Natural killer cell treated with Interleukin-12 subunit alpha and Interleukin-12 subunit beta and Interleukin-15 and Interleukin-18, amount 100 ng/mL, for 72 hours (primary cell): ENCODE data around the gene CBS. TPM values are rescaled to one million over a fixed set of nuclear protein-coding genes. Genes with fewer than 3 reads are reported as not detected.
A peak's percentile ranks its signal among the peaks of the same experiment; 100 is the strongest.
"Not testable (repeated sequence)": the region's sequence is repeated elsewhere in the genome, so short reads cannot be mapped to it uniquely, and the experiment has no call there.

ENCODE experiments used
- ATAC-seq, 2 donors: fragments of 150-1000 bp; cut with Tn5 transposase in 1 of 2; sonication (Bioruptor Pico), chemical (Tn5 transposase) in 1 of 2; 2 replicates each; pipeline ENCODE4 v1.10.0; 2021
- DNase-seq: peaks from one replicate; pipeline ENCODE4 v3.0.0; 2022; ENCODE audit warnings: low spot score
- H3K27ac Mint-ChIP-seq, 2 donors: 1 replicate in 1 of 2; 2 replicates in 1 of 2; pipeline ENCODE4 v1.8.0; 2022; ENCODE audit warnings: mixed read lengths in 2 of 2, mild to moderate bottlenecking in 1 of 2, moderate library complexity in 1 of 2
- H3K27me3 Mint-ChIP-seq, 2 donors: 1 replicate in 1 of 2; 2 replicates in 1 of 2; pipeline ENCODE4 v1.8.0; 2022; ENCODE audit warnings: mixed read lengths in 2 of 2
- H3K36me3 Mint-ChIP-seq: one replicate; pipeline ENCODE4 v1.8.0; 2022; ENCODE audit warnings: mixed read lengths
- H3K4me1 Mint-ChIP-seq, 2 donors: 1 replicate in 1 of 2; 2 replicates in 1 of 2; pipeline ENCODE4 v1.8.0; 2022; ENCODE audit warnings: low read depth in 2 of 2, mixed read lengths in 2 of 2, mild to moderate bottlenecking in 1 of 2
- H3K4me3 Mint-ChIP-seq: one replicate; pipeline ENCODE4 v1.8.0; 2022; ENCODE audit warnings: mixed read lengths
- H3K9me3 Mint-ChIP-seq: 2 replicates; pipeline ENCODE4 v1.8.0; 2022; ENCODE audit warnings: mixed read lengths
- total RNA-seq, 2 donors: library from RNA; stranded (reverse); gene quantifications; one replicate each; pipeline ENCODE4 v1.2.3, GENCODE V29; 2022

CBS gene
- total RNA-seq, 2 donors from 2014 or later: 4.7 to 6.8 TPM

GRCh38 chr21:43025636-43026180 is 49.9 kb downstream of the CBS start:
- no peaks in the 10 kb centered on the region for H3K36me3 Mint-ChIP-seq

DNA sequence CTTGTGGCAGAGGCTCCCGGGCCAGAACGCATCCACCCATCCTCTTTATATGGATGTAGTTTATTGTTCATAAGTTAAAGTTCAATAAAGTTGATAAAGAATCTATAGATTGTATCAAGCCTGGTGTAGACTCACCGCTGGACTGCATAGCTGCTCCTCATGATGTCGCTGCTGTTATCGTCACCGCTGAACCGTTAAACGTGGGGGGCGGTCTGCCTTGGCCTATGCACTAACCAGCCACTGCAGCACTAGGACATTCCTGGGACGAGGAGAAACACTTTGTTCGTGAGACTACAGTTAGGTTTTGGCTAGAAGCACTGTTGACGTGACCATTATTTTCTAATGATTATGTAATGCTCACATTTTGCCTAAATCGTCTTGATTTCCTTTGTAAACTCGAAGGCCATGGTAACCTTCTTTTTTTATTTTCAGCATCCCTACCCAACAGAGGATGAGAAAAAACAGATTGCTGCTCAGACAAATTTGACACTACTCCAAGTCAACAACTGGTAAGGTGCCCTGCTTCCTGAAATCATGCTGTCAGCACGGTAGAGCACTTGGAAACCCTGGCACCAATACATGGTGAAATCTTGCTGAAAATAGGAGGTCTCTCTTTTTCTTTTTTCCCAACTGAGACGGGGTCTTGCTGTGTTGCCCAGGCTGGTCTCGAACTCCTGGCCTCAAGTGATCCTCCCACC is 51.0 kb downstream of the CBS start:
- Mint-ChIP-seq H3K36me3 (no peaks in the 10 kb centered on the region), H3K4me1 (no peaks in the 10 kb centered on the region), H3K9me3 (no peaks in the 10 kb centered on the region), H3K4me3 (no peak overlapping the region), H3K27ac (no peak overlapping the region), H3K27me3 (no peaks in the 10 kb centered on the region)
- ATAC-seq: no peak
- DNase-seq: no peak

More at GRCh38 chr21:43025636-43026180, 49.9 kb downstream of the CBS start:
- ATAC-seq: no peak
- Mint-ChIP-seq H3K27ac (no peak overlapping the region), H3K4me1 (no peaks in the 10 kb centered on the region), H3K27me3 (no peaks in the 10 kb centered on the region), H3K9me3 (no peaks in the 10 kb centered on the region), H3K4me3 (no peak overlapping the region)
- DNase-seq: no peak

- no peaks in the 10 kb centered on the region for H3K27me3 Mint-ChIP-seq
- H3K9me3 Mint-ChIP-seq: no peaks in the 10 kb centered on the region
- ATAC-seq (no peak), DNase-seq (no peak)
- H3K4me1 Mint-ChIP-seq: no peaks in the 10 kb centered on the region
- H3K27ac Mint-ChIP-seq: no peak overlapping the region
- H3K36me3 Mint-ChIP-seq: no peaks in the 10 kb centered on the region
- H3K4me3 Mint-ChIP-seq: no peak overlapping the region
Measured at GRCh38 chr21:43023175-43023574, 52.5 kb downstream of the CBS start.

- no peaks in the 10 kb centered on the region for H3K27me3 Mint-ChIP-seq
- no peaks in the 10 kb centered on the region for H3K36me3 Mint-ChIP-seq
- no peak overlapping the region for H3K4me3 Mint-ChIP-seq
- ATAC-seq (no peak), DNase-seq (no peak)
- no peaks in the 10 kb centered on the region for H3K9me3 Mint-ChIP-seq
- no peaks in the 10 kb centered on the region for H3K4me1 Mint-ChIP-seq
- H3K27ac Mint-ChIP-seq: no peak overlapping the region
Measured at GRCh38 chr21:43021756-43022600, 53.7 kb downstream of the CBS start.

- Mint-ChIP-seq H3K27ac (no peak overlapping the region), H3K27me3 (no peaks in the 10 kb centered on the region), H3K9me3 (no peaks in the 10 kb centered on the region), H3K4me1 (no peaks in the 10 kb centered on the region), H3K4me3 (no peak overlapping the region), H3K36me3 (no peaks in the 10 kb centered on the region)
- ATAC-seq: no peak
- no peak for DNase-seq
Measured at GRCh38 chr21:43021191-43021590, 54.4 kb downstream of the CBS start.

DNA sequence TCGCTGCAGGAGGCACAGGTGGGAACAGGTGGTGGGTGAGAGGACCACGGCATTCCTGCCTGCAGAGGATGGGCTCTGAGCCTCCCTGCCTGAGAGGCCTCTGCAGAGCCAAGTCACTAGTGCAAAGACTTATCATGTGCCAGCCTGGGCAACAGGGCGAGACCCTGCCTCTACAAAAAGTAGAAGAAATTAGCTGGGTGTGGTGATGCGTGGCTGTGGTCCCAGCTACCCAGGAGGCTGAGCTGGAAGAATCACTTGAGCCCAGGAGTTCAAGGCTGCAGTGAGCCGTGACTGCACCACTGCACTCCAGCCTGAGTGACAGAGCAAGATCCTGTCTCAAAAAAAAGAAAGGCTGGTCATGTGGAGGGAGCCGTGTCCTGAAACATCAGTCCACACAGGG is 54.9 kb downstream of the CBS start:
- no peak overlapping the region for H3K27ac Mint-ChIP-seq
- DNase-seq (no peak), ATAC-seq (no peak)
- H3K27me3 Mint-ChIP-seq: no peaks in the 10 kb centered on the region
- no peak overlapping the region for H3K4me3 Mint-ChIP-seq
- no peaks in the 10 kb centered on the region for H3K9me3 Mint-ChIP-seq
- H3K36me3 Mint-ChIP-seq: peaks cover 3% of the 10 kb centered on the region
- H3K4me1 Mint-ChIP-seq: no peaks in the 10 kb centered on the region

DNA sequence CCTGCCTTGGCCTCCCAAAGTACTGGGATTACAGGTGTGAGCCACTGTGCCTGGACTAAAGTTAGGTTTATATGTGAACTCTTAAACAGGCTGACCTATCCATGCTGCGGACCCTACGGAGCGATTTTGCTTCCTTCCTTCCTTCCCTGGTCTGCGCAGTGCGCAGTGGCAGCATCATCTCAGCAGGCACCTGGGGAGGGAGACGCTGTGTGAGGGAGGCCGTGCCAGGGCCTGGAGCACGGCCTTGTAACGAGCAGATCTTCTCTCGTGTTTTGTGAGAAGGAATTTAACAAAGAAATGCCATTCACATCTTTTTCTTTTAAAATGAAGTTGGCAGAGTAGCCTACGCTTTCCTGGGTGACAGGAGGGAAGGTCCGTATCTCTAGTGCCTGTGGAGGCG is 55.5 kb downstream of the CBS start:
- Mint-ChIP-seq H3K36me3 (peaks cover 5% of the 10 kb centered on the region), H3K4me1 (no peaks in the 10 kb centered on the region), H3K4me3 (no peak overlapping the region), H3K9me3 (no peaks in the 10 kb centered on the region), H3K27ac (no peak overlapping the region), H3K27me3 (no peaks in the 10 kb centered on the region)
- no peak for DNase-seq
- ATAC-seq: no peak

GRCh38 chr21:43018519-43018918 is 57.1 kb downstream of the CBS start:
- H3K27me3 Mint-ChIP-seq: no peaks in the 10 kb centered on the region
- no peak for ATAC-seq
- no peaks in the 10 kb centered on the region for H3K9me3 Mint-ChIP-seq
- H3K27ac Mint-ChIP-seq: no peak overlapping the region
- no peaks in the 10 kb centered on the region for H3K4me1 Mint-ChIP-seq
- no peak for DNase-seq
- no peak overlapping the region for H3K4me3 Mint-ChIP-seq
- peaks cover 16% of the 10 kb centered on the region for H3K36me3 Mint-ChIP-seq

DNA sequence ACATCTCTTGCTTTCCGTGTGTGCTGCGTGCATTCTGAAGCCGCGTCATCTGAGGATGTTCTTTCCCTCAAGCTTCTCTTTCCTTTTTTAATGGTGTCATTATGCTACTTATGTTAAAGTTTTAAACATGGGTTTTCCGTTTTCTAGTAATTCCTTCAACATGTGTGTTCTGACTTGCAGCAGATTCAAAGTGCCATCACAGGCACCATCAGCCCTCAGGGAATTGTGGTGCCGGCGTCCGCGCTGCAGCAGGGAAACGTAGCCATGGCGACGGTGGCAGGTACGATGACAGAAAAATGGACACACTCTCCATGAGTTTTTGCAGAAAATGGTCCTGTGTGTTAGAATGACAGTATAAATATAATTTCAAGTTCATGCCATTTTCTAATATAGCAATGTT is 58.9 kb downstream of the CBS start:
- H3K9me3 Mint-ChIP-seq: no peaks in the 10 kb centered on the region
- DNase-seq (no peak), ATAC-seq (no peak)
- H3K27me3 Mint-ChIP-seq: no peaks in the 10 kb centered on the region
- no peak overlapping the region for H3K4me3 Mint-ChIP-seq
- no peaks in the 10 kb centered on the region for H3K4me1 Mint-ChIP-seq
- peaks cover 16% of the 10 kb centered on the region for H3K36me3 Mint-ChIP-seq
- no peak overlapping the region for H3K27ac Mint-ChIP-seq

- H3K36me3 Mint-ChIP-seq: peaks cover 16% of the 10 kb centered on the region
Measured at GRCh38 chr21:43015906-43016540, 59.6 kb downstream of the CBS start.

DNA sequence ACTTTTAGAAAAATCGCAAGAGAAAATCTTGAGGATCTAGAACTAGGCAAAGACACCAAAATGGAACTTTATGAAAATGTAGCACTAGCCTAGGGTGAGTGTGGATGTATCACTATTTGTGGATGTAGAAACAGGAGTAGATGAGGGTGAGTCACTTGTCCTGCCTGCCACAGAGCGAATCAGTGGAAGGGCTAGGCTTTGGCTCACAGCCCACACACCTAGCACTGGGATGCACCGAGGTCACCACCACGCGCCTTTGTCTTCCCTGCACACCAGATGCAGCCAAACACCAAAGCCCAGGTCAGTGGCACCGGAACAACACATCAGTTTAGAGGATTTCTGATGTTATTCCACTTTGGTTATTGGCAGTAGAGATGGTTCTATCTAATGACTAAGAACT is 63.0 kb downstream of the CBS start:
- H3K9me3 Mint-ChIP-seq: no peaks in the 10 kb centered on the region
- no peak overlapping the region for H3K4me3 Mint-ChIP-seq
- H3K27me3 Mint-ChIP-seq: no peaks in the 10 kb centered on the region
- H3K27ac Mint-ChIP-seq: no peak overlapping the region
- ATAC-seq (no peak), DNase-seq (no peak)
- H3K4me1 Mint-ChIP-seq: no peaks in the 10 kb centered on the region
- peaks cover 16% of the 10 kb centered on the region for H3K36me3 Mint-ChIP-seq

More at GRCh38 chr21:43015906-43016540, 59.6 kb downstream of the CBS start:
- Mint-ChIP-seq H3K4me1 (no peaks in the 10 kb centered on the region), H3K4me3 (no peak overlapping the region), H3K9me3 (no peaks in the 10 kb centered on the region), H3K27ac (peak overlapping the region in 1 of 2 donors; percentile 16), H3K27me3 (no peaks in the 10 kb centered on the region)
- DNase-seq (no peak), ATAC-seq (no peak)

DNA sequence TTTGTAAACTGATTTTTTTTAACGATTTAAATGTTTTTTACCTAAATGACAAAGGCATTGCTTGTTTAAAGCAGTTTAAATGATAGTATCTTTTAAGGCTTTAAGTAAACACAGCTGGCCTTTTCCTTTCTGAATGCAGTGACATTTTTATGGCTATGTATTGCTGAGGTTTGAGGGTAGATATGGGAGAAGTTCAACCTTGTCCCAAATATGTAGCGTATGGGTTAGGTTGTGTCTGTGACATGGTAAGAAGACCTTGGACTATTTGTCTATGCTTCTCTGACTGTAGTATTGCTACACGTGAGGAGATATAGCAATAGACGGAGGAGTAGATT is 68.8 kb downstream of the CBS start:
- H3K4me3 Mint-ChIP-seq: no peak overlapping the region
- H3K4me1 Mint-ChIP-seq: peaks cover 0 to 7% of the 10 kb centered on the region in 2 donors
- H3K27ac Mint-ChIP-seq: no peak overlapping the region
- H3K36me3 Mint-ChIP-seq: peaks cover 4% of the 10 kb centered on the region
- H3K27me3 Mint-ChIP-seq: no peaks in the 10 kb centered on the region
- ATAC-seq (no peak), DNase-seq (no peak)
- no peaks in the 10 kb centered on the region for H3K9me3 Mint-ChIP-seq

DNA sequence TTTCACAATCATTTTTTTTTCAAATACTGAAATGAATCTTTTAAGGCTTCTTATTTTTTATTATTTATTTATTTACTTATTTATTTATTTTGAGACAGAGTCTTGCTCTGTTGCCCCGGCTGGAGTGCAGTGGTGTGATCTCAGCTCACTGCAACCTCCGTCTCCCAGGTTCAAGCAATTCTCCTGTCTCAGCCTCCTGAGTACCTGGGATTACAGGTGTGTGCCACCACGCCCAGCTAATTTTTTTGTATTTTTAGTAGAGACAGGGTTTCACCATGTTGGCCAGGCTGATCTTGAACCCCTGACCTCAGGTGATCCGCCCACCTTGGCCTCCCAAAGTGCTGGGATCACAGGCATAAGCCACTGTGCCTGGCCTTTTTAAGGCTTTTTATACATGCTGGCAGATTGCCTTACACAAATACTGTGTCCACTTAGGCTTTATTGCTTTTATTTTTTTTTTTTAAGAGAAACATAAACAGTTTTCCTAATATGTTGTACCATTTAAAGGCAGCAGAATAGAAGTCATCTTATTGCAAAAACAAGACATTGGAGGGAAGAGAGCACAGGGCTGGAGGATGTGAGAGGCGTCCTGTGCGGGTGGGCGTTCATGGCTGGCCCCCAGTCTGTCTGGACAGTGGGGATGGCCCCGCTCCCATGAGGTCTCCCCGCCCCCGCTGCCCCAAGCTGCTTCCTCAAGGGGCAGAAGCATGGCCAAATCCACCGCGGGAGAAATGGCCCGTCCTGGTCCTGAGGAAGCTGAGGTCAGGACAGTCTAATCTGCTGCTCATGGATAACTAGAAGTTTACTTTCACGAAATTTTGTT is 69.4 kb downstream of the CBS start:
- not testable (repeated sequence) for H3K36me3 Mint-ChIP-seq, ATAC-seq, H3K4me1 Mint-ChIP-seq, DNase-seq, H3K27ac Mint-ChIP-seq, H3K27me3 Mint-ChIP-seq, H3K4me3 Mint-ChIP-seq, H3K9me3 Mint-ChIP-seq
